ENCODE measurements around the gene CTNNBL1.
"Not testable (repeated sequence)": the region's sequence is repeated elsewhere in the genome, so short reads cannot be mapped to it uniquely, and the experiment has no call there.

CTNNBL1 gene

DNA sequence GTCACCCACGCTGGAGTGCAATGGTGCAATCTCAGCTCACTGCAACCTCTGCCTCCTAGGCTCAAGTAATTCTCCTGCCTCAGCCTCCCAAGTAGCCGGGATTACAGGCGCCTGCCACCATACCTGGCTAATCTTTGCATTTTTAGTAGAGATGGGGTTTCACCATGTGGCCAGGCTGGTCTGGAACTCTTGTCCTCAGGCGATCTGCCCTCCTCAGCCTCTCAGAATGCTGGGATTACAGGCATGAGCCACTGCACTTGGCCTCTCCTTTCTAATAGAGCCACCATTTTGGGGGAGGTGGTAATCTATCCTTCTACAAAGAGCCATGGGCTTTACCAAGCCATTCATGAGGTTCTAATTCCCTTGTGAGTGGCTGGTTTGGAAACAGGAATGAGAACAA lies 14.1 kb upstream of the CTNNBL1 start:
- DNase-seq: not testable (repeated sequence)

DNA sequence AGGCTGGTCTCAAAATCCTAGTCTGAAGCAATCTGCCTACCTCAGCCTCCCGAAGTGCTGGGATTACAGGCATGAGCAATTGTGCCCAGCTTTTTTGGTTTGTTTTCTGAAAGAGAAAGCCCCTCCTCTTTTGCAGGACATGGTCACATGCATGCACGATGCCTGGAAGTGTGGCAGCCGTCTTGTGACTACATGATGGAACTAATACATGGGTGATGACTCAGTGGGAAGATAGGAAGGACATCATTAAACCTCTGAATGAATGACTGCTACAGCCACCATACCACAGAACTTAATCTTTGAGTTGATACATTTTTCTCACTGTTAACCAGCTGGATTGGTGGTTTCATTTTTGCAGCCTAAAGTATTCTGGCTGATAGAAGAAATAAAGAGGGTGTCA lies 13.4 kb upstream of the CTNNBL1 start:
- no peak for DNase-seq

DNA sequence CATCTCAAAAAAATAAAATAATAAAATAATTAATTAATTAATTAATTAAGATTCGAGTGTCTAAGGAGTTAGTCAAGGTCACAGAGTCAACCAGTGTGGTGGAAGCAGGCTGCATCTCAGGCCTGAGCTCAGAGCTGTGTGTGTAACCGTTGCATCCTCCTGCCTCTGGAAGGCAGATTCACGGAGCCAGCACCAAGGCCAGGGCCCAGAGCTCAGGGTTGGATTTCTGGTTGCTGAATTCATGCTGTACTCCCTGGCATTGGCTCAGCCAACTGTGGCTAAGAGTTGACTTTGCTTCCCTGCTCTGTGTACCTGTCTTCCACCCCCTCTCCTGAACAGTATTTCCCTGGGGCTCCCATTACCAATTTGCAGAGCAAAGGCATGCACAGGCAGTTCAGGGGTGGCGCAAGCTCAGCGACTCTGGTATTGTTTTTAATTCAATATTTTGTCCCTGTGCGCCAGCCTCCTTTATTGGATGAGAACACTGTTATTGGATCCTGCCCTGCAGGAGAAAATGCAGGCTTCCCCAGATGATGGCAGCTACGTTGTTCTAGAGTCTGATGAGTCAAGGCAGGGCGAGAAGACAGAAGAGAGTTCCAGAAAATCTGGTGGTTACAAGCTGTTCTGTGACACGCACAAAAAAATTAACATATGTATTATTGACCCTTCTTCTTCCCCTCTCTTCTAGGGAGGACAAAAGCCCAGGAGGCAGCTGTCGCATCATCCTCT lies 12.3 kb upstream of the CTNNBL1 start:
- DNase-seq: no peak

DNA sequence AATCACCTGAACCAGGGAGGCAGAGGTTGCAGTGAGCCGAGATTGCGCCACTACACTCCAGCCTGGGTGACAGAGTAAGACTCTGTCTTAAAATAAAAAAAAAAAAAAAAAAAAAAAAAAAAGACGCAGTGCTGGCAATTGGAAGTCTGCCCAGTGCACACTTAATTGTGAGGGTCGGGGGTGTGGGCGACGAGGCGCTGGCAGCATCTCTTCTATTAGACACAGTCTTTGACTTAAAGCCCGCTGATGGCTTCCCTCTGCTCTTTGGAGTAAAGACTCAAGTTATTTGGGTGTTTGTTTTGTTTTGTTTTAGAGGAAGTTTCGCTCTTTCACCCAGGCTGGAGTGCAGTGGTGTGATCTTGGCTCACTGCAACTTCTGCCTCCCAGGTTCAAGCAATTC lies 10.7 kb upstream of the CTNNBL1 start:
- DNase-seq: peak; percentile 24

DNA sequence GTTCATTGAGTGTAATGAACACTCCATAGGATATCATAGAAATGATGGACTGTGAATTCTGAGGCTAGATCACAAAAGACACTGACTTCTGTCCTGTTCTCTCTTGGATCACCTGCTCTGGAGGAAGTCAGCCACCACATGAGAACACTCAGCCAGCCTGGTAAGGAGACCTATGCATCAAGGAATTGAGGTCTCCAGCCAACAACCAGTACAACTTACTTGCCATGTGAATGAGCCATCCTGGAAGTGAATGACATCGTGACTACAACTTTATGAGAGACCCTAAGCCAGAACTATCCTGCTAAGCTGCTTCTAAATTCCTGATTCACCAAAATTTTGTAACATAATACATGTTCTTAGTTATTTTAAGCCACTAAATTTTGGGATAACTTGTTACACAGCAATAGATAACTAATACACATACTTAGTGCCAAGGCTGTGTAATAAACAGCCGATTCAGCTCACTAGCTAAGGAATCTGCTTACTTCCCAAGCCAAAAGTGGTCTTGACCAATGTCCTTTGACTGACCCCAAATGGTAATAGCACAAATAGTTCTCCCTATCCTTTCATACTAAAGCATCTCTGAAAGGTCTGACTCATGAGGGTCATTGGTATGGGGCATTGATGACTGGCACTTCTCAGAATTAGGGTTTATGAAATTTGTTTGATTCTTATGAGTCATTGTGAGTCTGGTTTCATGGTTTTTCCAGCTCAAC lies 6.9 kb upstream of the CTNNBL1 start:
- no peak for DNase-seq

DNA sequence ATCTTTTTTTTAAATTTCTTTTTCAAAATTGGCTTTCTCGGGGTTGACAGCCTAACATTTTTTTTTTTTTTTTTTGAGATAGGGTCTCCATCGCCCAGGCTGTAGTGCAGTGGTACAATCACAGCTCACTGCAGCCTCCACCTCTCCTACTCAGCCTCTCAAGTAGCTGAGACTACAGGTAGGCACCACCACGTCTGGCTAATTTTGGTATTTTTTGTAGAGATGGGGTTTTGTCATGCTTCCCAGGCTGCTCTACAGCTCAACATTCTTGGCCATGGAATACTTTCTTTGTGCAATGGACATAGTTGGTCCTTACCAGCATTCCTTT lies 6.4 kb upstream of the CTNNBL1 start:
- no peak for DNase-seq

DNA sequence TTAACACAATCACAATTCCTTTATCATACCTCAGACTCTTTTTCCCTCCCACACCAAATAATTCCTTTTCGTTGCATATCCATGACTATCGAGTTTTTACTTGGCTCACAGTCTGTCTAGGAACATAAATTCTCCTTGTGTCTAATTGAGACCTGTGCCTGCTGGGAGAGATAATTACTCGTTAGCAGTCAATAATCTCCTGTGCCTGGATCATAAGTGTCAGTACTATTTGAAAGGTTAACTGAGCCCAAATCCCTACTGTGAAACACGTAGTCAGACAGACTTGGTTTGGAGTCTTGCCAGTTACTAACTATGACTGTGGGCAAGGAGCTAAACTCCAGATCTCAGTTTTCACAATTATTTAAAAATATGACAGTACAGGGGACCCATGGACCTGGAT lies 5.7 kb upstream of the CTNNBL1 start:
- DNase-seq: no peak

DNA sequence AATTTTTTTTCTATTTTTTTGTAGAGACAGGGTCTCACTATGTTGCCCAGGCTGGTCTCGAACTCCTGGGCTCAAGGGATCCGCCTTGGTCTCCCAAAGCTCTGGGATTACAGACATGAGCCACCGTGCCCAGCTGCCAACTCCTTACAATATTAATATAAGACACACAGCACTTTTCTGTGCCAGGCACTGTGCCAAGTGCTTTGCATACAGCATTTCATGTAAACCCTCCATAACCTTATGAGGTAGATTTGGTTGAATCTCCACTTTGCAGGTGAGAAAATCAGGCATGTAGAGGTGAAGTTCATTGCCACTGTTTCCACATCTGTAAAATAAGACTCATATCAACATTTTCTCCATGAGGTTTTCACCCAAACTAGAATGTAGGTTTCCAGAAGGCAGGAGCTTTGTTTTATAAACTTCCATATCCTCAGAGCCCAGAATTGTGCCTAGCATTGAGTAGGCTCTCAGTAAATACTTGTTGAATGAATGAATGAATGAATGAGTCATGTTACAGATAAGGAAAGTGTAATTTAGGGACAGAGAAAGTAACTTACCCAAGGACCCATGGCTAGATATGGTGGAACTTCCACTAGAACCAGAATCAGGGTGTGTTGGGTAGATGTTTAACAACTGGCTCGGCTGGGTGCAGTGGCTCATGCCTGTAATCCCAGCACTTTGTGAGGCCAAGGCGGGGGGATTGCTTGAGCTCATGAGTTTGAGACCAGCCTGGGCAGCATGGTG lies 3.0 kb upstream of the CTNNBL1 start:
- no peak for DNase-seq

DNA sequence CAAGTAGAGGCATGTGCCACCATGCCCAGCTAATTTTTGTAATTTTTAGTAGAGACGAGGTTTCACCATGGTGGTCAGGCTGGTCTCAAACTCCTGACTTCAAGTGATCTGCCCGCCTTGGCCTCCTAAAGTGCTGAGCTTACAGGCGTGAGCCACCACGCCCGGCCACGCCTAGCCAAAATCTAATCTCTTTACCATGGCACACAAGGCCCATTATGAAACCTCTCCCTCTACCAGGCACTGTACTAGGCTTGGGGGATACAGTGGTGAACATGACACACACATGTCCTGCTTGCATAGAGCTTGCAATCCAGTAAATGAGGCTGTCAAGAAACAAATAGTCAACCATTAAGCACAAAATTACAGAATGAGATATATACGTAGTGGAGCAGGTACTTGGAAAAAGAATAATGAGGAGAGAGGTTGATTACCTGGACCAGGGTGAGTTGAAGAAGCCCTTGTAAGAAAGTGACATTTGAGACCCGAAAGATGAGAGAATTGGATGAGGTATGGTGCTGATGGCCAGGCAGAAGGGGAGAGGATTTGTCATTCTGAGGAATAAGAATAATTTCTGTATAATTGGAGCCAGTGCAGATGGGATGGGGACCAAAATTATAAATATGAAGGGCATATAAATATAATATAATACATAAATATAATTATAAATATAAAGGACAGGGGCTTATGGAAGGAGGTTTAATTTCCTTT lies 1.2 kb upstream of the CTNNBL1 start:
- no peak for DNase-seq

DNA sequence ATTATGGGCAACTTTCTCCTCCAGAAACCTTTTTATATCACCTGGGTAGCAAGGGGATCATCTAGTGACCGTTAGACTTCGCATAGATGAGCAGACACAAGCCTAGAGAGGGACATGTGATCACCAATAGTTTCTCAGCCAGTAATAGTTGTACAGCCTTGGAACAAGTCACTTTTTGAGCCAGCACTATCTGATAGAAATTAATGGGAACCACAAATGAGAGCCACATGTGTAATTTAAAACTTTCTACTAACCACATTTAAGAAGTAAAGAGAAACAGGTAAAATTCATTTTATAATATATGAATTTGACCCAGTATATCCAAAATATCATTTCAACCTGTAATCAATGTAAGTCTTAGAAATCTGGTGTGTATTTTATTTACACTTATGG lies 592 bp upstream of the CTNNBL1 start:
- no peak for DNase-seq

DNA sequence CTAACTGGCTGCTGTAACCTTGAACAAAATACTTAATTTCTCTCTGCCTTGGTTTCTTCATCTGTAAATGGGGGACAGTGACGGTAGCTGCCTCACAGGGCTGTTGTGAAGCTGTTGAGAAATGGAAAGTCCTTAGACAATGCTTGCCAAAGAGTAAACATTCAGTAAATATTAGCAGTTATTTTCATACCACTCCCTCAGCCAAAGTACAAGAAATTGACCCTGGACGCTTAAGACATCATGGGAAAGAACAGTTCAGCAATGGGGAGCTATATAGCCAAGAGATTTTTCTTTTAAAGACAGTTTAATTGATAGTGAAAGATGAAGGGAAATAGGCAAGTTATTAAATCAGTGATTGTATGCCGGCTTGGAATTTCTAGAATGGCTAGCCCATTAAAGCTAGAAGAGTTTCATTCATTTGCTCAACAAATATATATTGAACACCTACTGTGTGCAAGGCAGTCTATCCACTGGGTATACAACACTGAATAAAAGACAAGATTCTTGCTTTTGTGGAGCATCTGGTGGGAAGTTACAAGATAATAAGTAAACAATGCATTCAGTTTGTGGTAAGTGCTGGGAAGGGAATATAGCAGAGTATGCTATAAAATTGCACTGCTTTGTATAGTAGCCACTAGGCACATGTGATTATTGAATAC lies 2.0 kb downstream of the CTNNBL1 start:
- no peak for DNase-seq

DNA sequence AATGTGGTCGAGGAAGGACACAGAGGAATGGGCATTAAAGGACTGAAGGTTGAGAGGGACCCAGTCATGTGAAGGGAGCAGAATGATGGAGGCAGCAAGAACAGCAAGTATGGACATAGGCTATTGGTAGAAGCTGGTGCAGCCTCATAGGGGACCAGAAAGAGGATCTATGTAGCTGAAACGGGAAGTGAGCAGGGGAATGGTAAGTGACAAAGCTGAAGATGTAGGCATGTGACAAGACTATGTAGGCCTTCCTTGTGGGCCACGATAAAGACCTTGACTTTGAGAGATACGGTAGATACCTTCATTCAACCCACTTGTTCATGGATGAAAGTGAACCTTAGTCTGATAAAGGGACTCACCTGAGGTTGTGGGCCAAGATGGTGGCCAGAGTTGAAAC lies 3.5 kb downstream of the CTNNBL1 start:
- no peak for DNase-seq

DNA sequence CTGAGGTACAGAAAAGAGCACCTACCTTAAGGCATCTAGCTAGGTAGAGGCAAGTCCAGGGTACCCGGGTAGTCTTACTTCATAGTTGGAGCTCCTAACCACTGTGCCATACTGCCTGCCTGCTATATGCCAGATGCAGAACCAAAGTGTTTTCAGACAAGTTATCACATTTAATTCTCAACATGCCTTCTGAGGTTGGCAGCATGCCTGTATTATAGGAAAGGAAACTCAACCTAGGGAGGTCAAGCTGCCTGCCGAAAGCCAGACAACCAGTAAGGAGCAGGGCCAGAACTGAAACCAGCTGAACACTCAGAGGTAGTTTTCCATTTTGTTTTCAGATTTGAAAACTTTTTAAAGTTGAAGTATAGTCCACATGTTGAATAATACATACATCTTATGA lies 5.4 kb downstream of the CTNNBL1 start:
- no peak for DNase-seq

DNA sequence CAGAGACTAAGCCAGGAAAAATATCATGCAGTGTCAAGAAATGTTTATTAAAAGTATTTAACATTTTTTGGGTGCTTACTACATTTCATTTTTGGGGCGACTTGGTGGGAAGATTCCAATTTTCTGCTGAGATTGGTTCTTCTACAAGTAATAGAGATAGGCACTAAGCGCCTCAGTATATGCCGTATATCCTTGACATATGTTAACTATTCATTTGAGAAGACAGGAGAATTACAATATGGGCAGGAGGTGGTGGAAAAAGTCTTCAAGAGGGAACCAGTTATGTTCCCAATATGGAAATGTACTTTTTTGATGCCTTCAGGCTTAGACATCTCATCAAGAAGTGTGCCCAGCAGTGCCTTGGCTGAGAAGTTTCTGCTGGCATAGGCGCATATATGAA lies 6.5 kb downstream of the CTNNBL1 start:
- no peak for DNase-seq

DNA sequence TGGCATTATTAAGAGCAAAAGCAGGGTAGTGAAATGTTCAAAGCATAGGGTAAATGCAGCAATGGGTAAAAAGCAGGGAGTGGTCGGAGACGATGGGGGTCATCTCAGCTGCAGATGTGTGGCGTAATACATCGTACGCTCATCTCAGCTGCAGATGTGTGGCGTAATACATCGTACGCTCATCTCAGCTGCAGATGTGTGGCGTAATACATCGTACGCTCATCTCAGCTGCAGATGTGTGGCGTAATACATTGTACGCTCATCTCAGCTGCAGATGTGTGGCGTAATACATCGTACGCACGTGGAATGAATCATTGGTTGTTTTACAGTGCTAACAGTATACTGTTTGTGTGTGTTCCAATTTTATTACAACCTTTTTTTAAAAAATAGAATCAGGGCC lies 7.8 kb downstream of the CTNNBL1 start:
- DNase-seq: not testable (repeated sequence)

DNA sequence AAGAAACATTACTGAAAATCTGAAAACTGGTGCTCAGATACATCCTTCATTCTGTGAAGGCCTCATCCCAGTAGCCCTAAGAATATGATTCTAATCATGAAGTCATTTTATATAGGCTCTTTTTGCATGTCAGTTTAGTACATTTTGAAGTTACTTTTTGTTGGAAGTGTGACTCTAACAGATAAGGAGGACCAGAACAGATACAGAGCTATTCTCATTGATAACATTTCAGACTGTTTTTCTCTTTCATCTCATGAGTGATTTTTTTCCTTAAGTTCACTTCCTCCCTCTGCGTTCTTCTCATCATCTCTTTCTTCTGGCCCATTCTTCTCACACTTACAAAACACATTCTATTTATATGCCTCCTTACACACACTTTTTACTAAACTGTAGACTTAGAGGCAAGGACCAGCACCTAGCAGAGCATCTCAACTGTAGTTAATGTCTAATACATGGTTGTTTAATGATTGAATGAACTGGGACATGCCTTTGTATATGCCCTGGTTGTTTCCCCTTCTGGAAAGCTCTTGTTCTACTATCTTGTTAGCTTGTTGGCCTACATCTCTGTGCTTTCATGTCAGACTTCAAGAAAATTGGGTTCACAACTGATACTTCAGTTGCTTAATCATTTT lies 8.7 kb downstream of the CTNNBL1 start:
- DNase-seq: no peak

DNA sequence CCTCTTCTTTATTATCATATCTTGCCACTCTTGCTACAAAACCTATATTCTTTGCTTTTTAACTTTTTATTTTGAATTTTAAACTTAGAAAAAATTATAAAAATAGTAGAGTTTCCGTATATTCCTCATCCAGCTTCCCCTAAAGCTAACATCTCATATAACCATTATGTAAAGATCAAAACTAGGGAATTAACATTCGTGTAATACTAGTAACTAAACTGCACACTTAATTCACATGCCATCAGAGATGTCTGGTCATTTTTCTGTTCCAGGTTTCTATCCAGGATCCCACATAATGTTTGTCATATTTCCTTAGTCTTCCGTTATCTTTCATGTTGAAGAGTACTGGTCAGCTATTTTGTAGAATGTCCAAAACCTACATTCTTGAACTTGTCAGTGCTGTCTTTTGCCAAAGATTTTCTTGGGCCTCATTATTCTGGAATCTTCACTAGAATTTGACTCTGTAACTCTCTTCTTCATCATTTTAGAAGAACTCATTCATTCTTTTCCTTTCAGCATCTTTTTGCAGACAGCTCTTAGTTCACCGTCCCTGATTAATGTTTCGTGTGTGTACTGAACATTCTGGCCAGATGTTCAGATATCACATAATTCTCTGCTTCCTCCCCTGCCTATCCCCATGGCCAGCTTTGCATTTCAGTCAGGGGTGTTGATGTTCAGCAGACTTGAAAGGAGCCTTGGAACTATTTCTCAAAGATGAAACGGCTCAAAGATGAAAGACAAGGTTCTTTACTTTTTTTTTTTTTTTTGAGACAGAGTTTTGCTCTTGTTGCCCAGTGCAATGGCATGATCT lies 9.4 kb downstream of the CTNNBL1 start:
- DNase-seq: no peak

DNA sequence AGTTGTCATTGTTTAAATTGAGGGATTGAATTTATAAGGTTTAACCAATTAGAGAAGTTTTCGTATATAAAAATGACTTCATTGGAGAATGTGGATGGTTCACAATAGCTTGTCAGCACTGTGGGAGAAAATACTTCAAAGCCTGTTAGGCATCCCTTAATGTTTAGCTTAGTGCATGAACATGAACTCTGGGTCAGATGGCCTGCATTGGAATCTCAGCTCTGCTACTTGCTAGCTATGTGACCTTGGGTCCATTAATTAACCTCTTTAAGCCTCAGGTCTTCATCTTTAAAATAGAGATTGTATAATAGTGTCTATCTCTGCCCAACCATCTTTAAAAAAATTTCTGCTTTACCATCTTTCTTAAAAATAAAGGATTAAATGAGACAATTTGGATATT lies 11.1 kb downstream of the CTNNBL1 start:
- DNase-seq: no peak

DNA sequence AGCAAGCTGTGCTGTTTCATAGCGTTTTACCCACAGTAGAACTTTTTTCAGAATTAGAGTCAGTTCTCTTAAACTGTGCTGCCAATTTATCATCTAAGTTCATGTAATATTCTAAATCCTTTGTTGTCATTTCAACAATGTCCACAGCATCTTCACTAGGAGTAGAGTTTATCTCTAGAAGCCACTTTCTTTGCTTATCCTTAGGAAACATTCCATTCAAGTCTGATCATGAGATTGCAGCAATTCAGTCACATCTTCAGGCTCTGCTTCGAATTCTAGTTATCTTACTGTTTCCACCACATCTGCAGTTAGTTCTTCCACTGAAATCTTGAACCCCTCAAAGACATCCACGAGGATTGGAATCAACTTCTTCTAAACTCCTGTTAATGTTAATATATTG lies 12.5 kb downstream of the CTNNBL1 start:
- DNase-seq: no peak

DNA sequence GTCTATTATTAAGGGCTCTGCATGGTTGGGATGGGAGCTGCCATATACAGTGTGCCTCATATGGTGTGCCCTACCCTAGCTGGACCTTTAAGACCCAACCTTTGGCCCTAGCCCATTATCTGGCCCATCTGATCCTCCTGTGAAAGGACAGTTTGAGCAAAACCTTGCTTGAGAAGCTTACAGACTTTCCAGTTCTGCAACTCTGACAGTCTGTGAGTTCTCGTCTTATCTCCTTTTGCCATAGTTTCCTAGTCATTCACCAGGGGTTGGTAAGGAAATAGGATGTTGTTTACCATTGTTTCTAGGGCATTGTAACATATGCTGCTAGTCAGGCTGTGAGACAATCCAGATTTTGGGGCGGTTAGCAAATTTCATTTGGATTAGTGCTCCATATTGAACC lies 17.2 kb downstream of the CTNNBL1 start:
- no peak for DNase-seq

Data from DMS79 treated with DMSO at 0.1 percent for 48 hours (cell line).